ENCODE results near the gene DIPK1B.

DIPK1B gene

DNA sequence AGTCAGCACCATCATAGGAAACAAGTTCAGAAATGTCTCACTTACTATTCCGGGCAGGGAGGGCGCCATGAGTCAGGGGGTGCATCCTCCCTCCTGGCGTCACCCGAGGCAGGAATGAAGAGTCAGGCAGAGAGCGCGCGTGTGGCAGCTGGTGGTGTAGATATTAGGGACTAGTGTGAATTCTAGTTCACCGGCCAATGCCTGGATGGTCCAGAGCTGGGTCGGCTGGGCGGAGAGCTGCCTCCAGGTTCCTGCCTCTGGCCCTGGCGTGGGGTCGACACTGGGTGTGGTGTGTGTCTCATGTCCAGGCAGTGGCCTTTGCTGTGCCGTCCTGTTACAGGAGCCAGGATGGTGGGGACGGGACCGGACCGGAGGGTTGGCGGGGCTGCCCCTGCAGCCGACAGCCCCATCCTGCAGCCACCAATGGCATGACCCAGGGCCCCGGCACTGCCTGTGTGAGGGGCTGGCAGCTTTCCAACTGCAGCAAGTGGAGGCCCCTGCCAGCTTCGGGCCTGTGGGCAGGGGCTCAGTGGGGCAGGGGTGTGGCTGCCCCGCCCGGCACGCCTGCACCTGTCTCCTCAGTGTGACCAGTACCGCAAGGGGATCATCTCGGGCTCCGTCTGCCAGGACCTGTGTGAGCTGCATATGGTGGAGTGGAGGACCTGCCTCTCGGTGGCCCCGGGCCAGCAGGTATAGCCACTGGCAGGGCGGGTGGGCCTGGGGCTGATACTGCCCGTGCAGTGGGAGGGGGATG is 9.1 kb downstream of the DIPK1B start (continued):
- TF ChIP-seq BCL11B (tag by site-specific recombination; IDR thresholded peaks at IDR 0.05; ENCODE audit: low read depth) (peak; percentile 36; the same call in 1 of the 2 replicates), HOXA7 (CRISPR knock-in tag; IDR thresholded peaks at IDR 0.05; ENCODE audit: borderline replicate concordance) (no peak), ZNF660 (tag by site-specific recombination; IDR thresholded peaks at IDR 0.05) (no peak), ZNF529 (tag by site-specific recombination; IDR thresholded peaks at IDR 0.05; ENCODE audit: insufficient replicate concordance) (no peak), KLF10 (tag by site-specific recombination; IDR thresholded peaks at IDR 0.05) (peak; percentile 39; the same call in 1 of the 2 replicates), PRDM1 (tag by site-specific recombination; IDR thresholded peaks at IDR 0.05) (no peak), SCRT2 (tag by site-specific recombination; IDR thresholded peaks at IDR 0.05) (no peak), ZNF354C (tag by site-specific recombination; IDR thresholded peaks at IDR 0.05; ENCODE audit: borderline replicate concordance, low read depth) (no peak), ZNF157 (tag by site-specific recombination; IDR thresholded peaks at IDR 0.05) (no peak), ZFP37 (tag by site-specific recombination; IDR thresholded peaks at IDR 0.05) (no peak), ZNF138 (tag by site-specific recombination; IDR thresholded peaks at IDR 0.05; ENCODE audit: borderline replicate concordance) (no peak), ZNF10 (tag by site-specific recombination; IDR thresholded peaks at IDR 0.05) (peak; percentile 24; the same call in 1 of the 2 replicates), ZNF621 (tag by site-specific recombination; IDR thresholded peaks at IDR 0.05) (no peak), ZNF610 (tag by site-specific recombination; IDR thresholded peaks at IDR 0.05; ENCODE audit: borderline replicate concordance) (no peak), KLF9 (tag by site-specific recombination; IDR thresholded peaks at IDR 0.05; ENCODE audit: low read depth) (peak; percentile 72), ZNF221 (tag by site-specific recombination; IDR thresholded peaks at IDR 0.05; ENCODE audit: borderline replicate concordance) (no peak), ZNF501 (tag by site-specific recombination; IDR thresholded peaks at IDR 0.05) (no peak), ZNF311 (tag by site-specific recombination; IDR thresholded peaks at IDR 0.05; ENCODE audit: borderline replicate concordance) (no peak), KLF1 (tag by site-specific recombination; IDR thresholded peaks at IDR 0.05) (peak; percentile 96), ZXDB (tag by site-specific recombination; IDR thresholded peaks at IDR 0.05) (peak; percentile 68), ZSCAN30 (tag by site-specific recombination; IDR thresholded peaks at IDR 0.05) (no peak)
- TF ChIP-seq, protein P1, sequence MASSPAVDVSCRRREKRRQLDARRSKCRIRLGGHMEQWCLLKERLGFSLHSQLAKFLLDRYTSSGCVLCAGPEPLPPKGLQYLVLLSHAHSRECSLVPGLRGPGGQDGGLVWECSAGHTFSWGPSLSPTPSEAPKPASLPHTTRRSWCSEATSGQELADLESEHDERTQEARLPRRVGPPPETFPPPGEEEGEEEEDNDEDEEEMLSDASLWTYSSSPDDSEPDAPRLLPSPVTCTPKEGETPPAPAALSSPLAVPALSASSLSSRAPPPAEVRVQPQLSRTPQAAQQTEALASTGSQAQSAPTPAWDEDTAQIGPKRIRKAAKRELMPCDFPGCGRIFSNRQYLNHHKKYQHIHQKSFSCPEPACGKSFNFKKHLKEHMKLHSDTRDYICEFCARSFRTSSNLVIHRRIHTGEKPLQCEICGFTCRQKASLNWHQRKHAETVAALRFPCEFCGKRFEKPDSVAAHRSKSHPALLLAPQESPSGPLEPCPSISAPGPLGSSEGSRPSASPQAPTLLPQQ (tag by site-specific recombination; IDR thresholded peaks at IDR 0.05): no peak
- TF ChIP-seq, protein P2, sequence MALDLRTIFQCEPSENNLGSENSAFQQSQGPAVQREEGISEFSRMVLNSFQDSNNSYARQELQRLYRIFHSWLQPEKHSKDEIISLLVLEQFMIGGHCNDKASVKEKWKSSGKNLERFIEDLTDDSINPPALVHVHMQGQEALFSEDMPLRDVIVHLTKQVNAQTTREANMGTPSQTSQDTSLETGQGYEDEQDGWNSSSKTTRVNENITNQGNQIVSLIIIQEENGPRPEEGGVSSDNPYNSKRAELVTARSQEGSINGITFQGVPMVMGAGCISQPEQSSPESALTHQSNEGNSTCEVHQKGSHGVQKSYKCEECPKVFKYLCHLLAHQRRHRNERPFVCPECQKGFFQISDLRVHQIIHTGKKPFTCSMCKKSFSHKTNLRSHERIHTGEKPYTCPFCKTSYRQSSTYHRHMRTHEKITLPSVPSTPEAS (tag by site-specific recombination; IDR thresholded peaks at IDR 0.05): no peak
- TF ChIP-seq, protein P3, sequence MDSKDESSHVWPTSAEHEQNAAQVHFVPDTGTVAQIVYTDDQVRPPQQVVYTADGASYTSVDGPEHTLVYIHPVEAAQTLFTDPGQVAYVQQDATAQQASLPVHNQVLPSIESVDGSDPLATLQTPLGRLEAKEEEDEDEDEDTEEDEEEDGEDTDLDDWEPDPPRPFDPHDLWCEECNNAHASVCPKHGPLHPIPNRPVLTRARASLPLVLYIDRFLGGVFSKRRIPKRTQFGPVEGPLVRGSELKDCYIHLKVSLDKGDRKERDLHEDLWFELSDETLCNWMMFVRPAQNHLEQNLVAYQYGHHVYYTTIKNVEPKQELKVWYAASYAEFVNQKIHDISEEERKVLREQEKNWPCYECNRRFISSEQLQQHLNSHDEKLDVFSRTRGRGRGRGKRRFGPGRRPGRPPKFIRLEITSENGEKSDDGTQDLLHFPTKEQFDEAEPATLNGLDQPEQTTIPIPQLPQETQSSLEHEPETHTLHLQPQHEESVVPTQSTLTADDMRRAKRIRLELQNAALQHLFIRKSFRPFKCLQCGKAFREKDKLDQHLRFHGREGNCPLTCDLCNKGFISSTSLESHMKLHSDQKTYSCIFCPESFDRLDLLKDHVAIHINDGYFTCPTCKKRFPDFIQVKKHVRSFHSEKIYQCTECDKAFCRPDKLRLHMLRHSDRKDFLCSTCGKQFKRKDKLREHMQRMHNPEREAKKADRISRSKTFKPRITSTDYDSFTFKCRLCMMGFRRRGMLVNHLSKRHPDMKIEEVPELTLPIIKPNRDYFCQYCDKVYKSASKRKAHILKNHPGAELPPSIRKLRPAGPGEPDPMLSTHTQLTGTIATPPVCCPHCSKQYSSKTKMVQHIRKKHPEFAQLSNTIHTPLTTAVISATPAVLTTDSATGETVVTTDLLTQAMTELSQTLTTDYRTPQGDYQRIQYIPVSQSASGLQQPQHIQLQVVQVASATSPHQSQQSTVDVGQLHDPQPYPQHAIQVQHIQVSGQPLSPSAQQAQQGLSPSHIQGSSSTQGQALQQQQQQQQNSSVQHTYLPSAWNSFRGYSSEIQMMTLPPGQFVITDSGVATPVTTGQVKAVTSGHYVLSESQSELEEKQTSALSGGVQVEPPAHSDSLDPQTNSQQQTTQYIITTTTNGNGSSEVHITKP (tag by site-specific recombination; IDR thresholded peaks at IDR 0.05): peak; percentile 70
- TF ChIP-seq, protein P4, sequence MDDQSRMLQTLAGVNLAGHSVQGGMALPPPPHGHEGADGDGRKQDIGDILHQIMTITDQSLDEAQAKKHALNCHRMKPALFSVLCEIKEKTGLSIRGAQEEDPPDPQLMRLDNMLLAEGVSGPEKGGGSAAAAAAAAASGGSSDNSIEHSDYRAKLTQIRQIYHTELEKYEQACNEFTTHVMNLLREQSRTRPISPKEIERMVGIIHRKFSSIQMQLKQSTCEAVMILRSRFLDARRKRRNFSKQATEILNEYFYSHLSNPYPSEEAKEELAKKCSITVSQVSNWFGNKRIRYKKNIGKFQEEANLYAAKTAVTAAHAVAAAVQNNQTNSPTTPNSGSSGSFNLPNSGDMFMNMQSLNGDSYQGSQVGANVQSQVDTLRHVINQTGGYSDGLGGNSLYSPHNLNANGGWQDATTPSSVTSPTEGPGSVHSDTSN (CRISPR knock-in tag; IDR thresholded peaks at IDR 0.05): no peak

Measured in HEK293 (cell line).